Measurements from ENCODE around the gene P2RY12.

Gene P2RY12

DNA sequence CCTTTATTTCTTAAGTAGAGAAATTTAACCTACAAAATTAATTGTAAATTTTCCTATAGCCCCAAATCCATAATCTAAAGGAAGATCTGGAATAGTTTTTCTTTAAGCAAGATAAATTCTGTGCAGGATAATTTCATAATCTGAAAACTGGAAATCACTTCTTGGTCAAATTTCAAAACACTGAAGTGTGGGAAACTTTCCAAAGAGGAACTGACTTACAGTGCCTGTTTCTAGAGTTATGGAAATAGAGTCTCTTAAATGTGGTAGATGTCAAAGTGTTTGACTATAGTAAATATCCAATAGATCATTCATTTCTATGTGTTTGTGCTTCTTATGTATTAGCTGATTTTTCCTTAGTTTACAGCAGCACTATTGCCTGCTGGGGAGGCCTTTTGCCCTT is 53.7 kb downstream of the P2RY12 start (continued):
- TF ChIP-seq, protein P1, sequence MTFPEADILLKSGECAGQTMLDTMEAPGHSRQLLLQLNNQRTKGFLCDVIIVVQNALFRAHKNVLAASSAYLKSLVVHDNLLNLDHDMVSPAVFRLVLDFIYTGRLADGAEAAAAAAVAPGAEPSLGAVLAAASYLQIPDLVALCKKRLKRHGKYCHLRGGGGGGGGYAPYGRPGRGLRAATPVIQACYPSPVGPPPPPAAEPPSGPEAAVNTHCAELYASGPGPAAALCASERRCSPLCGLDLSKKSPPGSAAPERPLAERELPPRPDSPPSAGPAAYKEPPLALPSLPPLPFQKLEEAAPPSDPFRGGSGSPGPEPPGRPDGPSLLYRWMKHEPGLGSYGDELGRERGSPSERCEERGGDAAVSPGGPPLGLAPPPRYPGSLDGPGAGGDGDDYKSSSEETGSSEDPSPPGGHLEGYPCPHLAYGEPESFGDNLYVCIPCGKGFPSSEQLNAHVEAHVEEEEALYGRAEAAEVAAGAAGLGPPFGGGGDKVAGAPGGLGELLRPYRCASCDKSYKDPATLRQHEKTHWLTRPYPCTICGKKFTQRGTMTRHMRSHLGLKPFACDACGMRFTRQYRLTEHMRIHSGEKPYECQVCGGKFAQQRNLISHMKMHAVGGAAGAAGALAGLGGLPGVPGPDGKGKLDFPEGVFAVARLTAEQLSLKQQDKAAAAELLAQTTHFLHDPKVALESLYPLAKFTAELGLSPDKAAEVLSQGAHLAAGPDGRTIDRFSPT (tag by site-specific recombination; IDR thresholded peaks at IDR 0.05), result no peak
- TF ChIP-seq ZNF658 (tag by site-specific recombination; IDR thresholded peaks at IDR 0.05) (no peak), SETDB1 (IDR thresholded peaks at IDR 0.05; ENCODE audit: insufficient read length, low read length) (no peak)

DNA sequence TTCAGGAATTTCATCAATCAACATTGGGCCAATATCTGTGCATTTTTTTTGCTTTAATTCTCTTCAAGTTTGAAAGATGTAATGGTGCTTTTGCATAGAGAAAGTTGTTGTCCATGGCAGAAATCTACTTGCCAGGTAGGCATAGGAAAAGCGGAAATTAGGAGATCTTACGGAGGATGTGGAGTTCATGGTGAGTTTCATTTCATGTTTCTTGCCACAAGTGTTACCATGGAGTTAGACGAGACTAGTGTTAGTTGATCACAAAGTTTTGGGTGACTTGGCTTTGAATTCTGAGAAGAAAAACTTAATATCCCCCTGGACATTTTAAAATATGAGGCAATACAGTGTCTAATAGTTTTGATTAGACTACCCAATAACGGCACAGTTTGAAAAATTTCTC is 54.2 kb downstream of the P2RY12 start:
- POLR2A ChIA-PET, result no interaction called here
- Histone ChIP-seq H3K4me1 (ENCODE audit: control insufficient read depth, insufficient read depth, low read length) (no peaks in the 10 kb centered on the region), H3K36me3 (ENCODE audit: control insufficient read depth in 2 of 2, insufficient read depth in 1 of 2, low read length in 2 of 2) (no peaks in the 10 kb centered on the region), H3K27ac (ENCODE audit: extremely low read depth, low read depth, low read length) (no peak overlapping the region), H3K4me3 (ENCODE audit: low read depth, low read length) (no peak overlapping the region), H3K9me3 (ENCODE audit: control insufficient read depth, insufficient read depth, low read depth, low read length) (no peaks in the 10 kb centered on the region)
- CTCF ChIA-PET, result no interaction called here
- TF ChIP-seq ZNF571 (tag by site-specific recombination; IDR thresholded peaks at IDR 0.05) (no peak), ZNF501 (tag by site-specific recombination; IDR thresholded peaks at IDR 0.05) (no peak), IKZF3 (tag by site-specific recombination; IDR thresholded peaks at IDR 0.05) (no peak), KLF1 (tag by site-specific recombination; IDR thresholded peaks at IDR 0.05) (no peak), ZNF133 (tag by site-specific recombination; IDR thresholded peaks at IDR 0.05) (no peak), ZNF157 (tag by site-specific recombination; IDR thresholded peaks at IDR 0.05) (no peak), GLIS1 (tag by site-specific recombination; IDR thresholded peaks at IDR 0.05) (no peak), ZNF664 (tag by site-specific recombination; IDR thresholded peaks at IDR 0.05) (no peak), AEBP2 (tag by site-specific recombination; IDR thresholded peaks at IDR 0.05; ENCODE audit: borderline replicate concordance) (no peak), WT1 (tag by site-specific recombination; IDR thresholded peaks at IDR 0.05) (no peak), ZNF292 (tag by site-specific recombination; IDR thresholded peaks at IDR 0.05; ENCODE audit: borderline replicate concordance, low read depth) (no peak), ZNF830 (tag by site-specific recombination; IDR thresholded peaks at IDR 0.05; ENCODE audit: low read depth) (no peak), ATF2 (tag by site-specific recombination; IDR thresholded peaks at IDR 0.05; ENCODE audit: low read depth) (no peak), ZFP41 (tag by site-specific recombination; IDR thresholded peaks at IDR 0.05; ENCODE audit: borderline replicate concordance) (no peak), ZNF555 (tag by site-specific recombination; conservative IDR thresholded peaks at IDR 0.05) (no peak), ZNF449 (tag by site-specific recombination; IDR thresholded peaks at IDR 0.05) (no peak)

Measured in HEK293 (cell line).